GM23338 (cell line): ENCODE measurements around the gene LINGO1. TPM values are rescaled to one million over a fixed set of nuclear protein-coding genes. Genes with fewer than 3 reads are reported as not detected.

ENCODE experiments used
- CREB1 ChIP-seq: fragments of 250-450 bp; sonication (Bioruptor Pico); IDR thresholded peaks from 2 replicates; pipeline ENCODE4 v1.5.0; 2020; ENCODE audit warnings: low read depth, mild to moderate bottlenecking, moderate library complexity
- ETS1 ChIP-seq: IDR thresholded peaks from 2 replicates; pipeline ENCODE4 v1.6.1; 2016; ENCODE audit warnings: antibody characterized with exemption
- EZH2 ChIP-seq: fragments of 200-600 bp; sonication (generic); IDR thresholded peaks from one replicate; pipeline ENCODE4 v1.8.0; 2017; ENCODE audit warnings: antibody characterized with exemption, mild to moderate bottlenecking, low read depth; ENCODE audit not compliant: unreplicated experiment
- JUNB ChIP-seq: IDR thresholded peaks from one replicate; pipeline ENCODE4 v1.6.1; 2016; ENCODE audit warnings: antibody characterized with exemption; ENCODE audit not compliant: unreplicated experiment
- POLR2AphosphoS5 ChIP-seq: IDR thresholded peaks from 2 replicates; pipeline ENCODE4 v1.6.1; 2016; ENCODE audit warnings: antibody characterized with exemption, low read depth
- REST ChIP-seq: IDR thresholded peaks from one replicate; pipeline ENCODE4 v1.6.1; 2018; ENCODE audit warnings: antibody characterized with exemption; ENCODE audit not compliant: unreplicated experiment
- ZNF462 ChIP-seq: fragments of 250-450 bp; sonication (Bioruptor Pico); IDR thresholded peaks from 2 replicates; pipeline ENCODE4 v1.5.0; 2020; ENCODE audit warnings: mild to moderate bottlenecking, moderate library complexity
- polyA plus RNA-seq: library from polyadenylated mRNA; unstranded; fragments of >200 nt; fragmentation: Nextera tagmentation; extraction: Ambion mirVana; gene quantifications from 2 replicates; pipeline ENCODE4 v1.2.1, GENCODE V29; 2016
- total RNA-seq: library from RNA; depleted of rRNA; stranded (reverse); fragments of >200 nt; shearing (Covaris generic); gene quantifications from 2 replicates; pipeline ENCODE4 v1.2.3, GENCODE V29; 2014

The LINGO1 gene
- total and polyA plus RNA-seq, 2 experiments from 2014 or later: 16.9 to 63.1 TPM

GRCh38 chr15:77627067-77627466 is 5.6 kb downstream of the LINGO1 start (continued):
- TF ChIP-seq ZNF462 (CRISPR knock-in tag) (no peak), POLR2AphosphoS5 (no peak), REST (no peak), EZH2 (no peak), CREB1 (no peak), JUNB (no peak), ETS1 (no peak)
